ENCODE measurements around the gene AKAP3.

AKAP3 gene

DNA sequence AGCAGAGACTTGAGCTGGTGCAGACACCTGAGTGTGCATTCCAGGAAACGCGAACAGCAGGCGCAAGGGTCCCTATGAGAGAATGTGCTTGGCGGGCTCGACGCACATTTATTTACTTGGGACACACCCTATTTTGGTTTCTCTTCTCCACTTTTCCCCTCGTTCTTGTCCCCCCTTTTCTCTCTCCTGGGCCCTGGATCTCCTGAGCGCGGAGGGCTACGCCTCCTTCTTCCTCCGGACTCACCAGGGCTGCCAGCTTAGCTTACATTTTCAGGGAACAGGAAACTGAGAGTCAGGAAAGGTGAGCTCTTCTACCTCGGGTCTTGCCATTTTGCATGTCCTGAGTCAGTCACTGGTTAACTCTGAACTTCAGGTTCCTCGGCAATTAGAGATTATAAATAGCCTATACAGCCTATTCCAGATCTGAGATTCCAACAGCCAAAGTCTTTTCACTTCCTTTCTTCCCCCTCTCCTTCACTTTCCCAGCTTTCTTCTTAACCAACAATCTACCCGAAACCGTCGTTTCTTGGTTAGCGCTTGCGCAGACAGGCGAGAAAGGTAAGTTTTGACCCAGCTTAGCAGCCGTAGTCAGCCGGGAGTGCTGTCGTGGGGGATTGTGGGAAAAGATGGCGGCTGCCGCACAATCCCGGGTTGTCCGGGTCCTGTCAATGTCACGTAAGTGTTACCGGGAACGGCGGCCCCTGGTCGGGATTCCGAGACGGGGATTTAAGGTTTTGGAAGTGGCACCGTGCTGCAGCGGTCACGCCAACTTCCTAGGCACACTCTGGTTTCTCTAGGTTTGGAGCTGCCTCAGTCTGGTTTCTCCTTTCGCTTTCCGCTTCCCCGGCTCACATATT, at the start of gene AKAP3, which contains the start of gene NDUFA9:
AKAP3 (minus strand) TSS at position 551 of the 857 bp plus-strand sequence. CDS start 10,855 bp downstream, outside the sequence.
NDUFA9 (plus strand) TSS at position 614 of the 857 bp plus-strand sequence; CDS start at position 627, 13 bp downstream.
- TF ChIP-seq CTCF (IDR thresholded peaks at IDR 0.05; ENCODE audit: control extremely low read depth, extremely low read depth, low read depth, missing control alignments): no peak
- peak; percentile 80 for DNase-seq (ENCODE audit: extremely low spot score)
- ChIA-PET POLR2A (no interaction called here), CTCF (interaction anchor here (0.7 to 2.6 kb wide), 5 partner anchors 11 to 45 kb away, joined by 3 to 15 read pairs (median 4); no protein-coding TSS in a partner anchor)

DNA sequence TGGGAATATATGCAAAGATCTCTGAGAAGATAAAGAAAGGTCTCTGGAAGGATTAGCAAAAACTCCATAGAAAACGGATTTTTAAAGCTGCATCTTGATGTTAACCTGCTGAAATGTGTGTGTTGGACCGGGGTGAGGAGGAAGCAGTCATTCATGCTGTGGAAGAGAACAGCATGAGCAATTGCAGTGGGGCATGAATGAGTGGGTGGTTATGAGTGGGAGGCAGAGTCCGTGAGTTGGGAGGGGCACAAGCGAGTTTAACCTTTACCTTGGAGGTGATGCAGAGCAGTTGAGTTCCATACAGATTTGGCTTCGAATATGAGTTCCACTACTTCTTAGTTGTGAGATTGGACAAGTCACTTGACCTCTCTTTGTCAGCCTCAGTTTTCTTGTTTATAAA, 41.9 kb upstream of the AKAP3 start:
- ChIA-PET POLR2A (no interaction called here), CTCF (no interaction called here)
- DNase-seq (ENCODE audit: extremely low spot score): no peak
- TF ChIP-seq CTCF (IDR thresholded peaks at IDR 0.05; ENCODE audit: control extremely low read depth, extremely low read depth, low read depth, missing control alignments): no peak

GRCh38 chr12:4685317-4685716, 36.5 kb upstream of the AKAP3 start:
- ChIA-PET POLR2A (no interaction called here), CTCF (no interaction called here)
- DNase-seq (ENCODE audit: extremely low spot score): no peak
- no peak for TF ChIP-seq CTCF (IDR thresholded peaks at IDR 0.05; ENCODE audit: control extremely low read depth, extremely low read depth, low read depth, missing control alignments)

- no peak for TF ChIP-seq CTCF (IDR thresholded peaks at IDR 0.05; ENCODE audit: control extremely low read depth, extremely low read depth, low read depth, missing control alignments)
- ChIA-PET POLR2A (no interaction called here), CTCF (no interaction called here)
- no peak for DNase-seq (ENCODE audit: extremely low spot score)
Observed at GRCh38 chr12:4681732-4682131, 32.9 kb upstream of the AKAP3 start.

- ChIA-PET POLR2A (no interaction called here), CTCF (interaction anchor here (0.9 kb wide), 1 partner anchor 23 kb away, joined by 3 read pairs; no protein-coding TSS in a partner anchor)
- no peak for DNase-seq (ENCODE audit: extremely low spot score)
- no peak for TF ChIP-seq CTCF (IDR thresholded peaks at IDR 0.05; ENCODE audit: control extremely low read depth, extremely low read depth, low read depth, missing control alignments)
Observed at GRCh38 chr12:4679711-4680110, 30.9 kb upstream of the AKAP3 start.

GRCh38 chr12:4665236-4665635, 16.4 kb upstream of the AKAP3 start:
- DNase-seq (ENCODE audit: extremely low spot score): no peak
- no peak for TF ChIP-seq CTCF (IDR thresholded peaks at IDR 0.05; ENCODE audit: control extremely low read depth, extremely low read depth, low read depth, missing control alignments)
- ChIA-PET CTCF (no interaction called here), POLR2A (no interaction called here)
